Neural progenitor cell (in vitro differentiated cells): ENCODE measurements around the gene AGBL4.

ENCODE experiments used
- EZH2 ChIP-seq: fragments of 200-600 bp; sonication (generic); IDR thresholded peaks from 2 replicates; pipeline ENCODE4 v1.6.1; 2017; ENCODE audit warnings: antibody characterized with exemption, mild to moderate bottlenecking, moderate library complexity
- EZH2phosphoT487 ChIP-seq: fragments of 200-600 bp; sonication (generic); IDR thresholded peaks from 2 replicates; pipeline ENCODE4 v1.6.1; 2017; ENCODE audit warnings: antibody characterized with exemption
- TF ChIP-seq, protein P1 (sequence below): fragments of 200-600 bp; sonication (generic); IDR thresholded peaks from 2 replicates; pipeline ENCODE4 v1.5.1; 2017; ENCODE audit warnings: antibody characterized with exemption, mild to moderate bottlenecking

DNA sequence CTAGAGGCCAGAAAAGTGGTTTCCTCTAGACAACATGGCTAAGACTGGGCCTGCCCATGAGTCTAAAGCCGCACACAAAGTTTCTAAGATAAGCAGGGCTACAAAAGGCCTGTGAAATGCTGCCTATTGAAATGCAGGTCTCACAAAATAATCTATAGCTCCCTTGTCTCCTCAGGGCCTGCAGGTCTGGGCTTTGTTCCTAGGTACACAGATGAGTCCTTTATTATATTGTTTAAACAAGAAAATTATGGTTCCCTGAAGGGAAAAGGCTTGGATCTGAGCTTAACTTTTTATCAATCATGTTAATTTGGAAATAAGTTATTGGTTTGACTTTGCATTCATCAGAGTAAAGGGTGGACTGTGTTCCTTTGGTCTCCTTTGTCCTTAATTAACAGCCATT is 833.6 kb downstream of the AGBL4 start:
- TF ChIP-seq, protein P1, sequence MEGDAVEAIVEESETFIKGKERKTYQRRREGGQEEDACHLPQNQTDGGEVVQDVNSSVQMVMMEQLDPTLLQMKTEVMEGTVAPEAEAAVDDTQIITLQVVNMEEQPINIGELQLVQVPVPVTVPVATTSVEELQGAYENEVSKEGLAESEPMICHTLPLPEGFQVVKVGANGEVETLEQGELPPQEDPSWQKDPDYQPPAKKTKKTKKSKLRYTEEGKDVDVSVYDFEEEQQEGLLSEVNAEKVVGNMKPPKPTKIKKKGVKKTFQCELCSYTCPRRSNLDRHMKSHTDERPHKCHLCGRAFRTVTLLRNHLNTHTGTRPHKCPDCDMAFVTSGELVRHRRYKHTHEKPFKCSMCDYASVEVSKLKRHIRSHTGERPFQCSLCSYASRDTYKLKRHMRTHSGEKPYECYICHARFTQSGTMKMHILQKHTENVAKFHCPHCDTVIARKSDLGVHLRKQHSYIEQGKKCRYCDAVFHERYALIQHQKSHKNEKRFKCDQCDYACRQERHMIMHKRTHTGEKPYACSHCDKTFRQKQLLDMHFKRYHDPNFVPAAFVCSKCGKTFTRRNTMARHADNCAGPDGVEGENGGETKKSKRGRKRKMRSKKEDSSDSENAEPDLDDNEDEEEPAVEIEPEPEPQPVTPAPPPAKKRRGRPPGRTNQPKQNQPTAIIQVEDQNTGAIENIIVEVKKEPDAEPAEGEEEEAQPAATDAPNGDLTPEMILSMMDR, result no peak
- TF ChIP-seq EZH2phosphoT487 (no peak), EZH2 (no peak)
